AG04450 (cell line): ENCODE results near the gene SNX33. TPM values are rescaled to one million over a fixed set of nuclear protein-coding genes. Genes with fewer than 3 reads are reported as not detected.

Experiments
- CTCF ChIA-PET: fragments of 300-600, 350-600 bp; formaldehyde crosslinking; extraction: SDS; loops from one replicate; lab custom pipeline; 2022; ENCODE audit warnings: antibody characterized with exemption, inconsistent platforms; lab: Charles Lee
- POLR2A ChIA-PET: fragments of 350-600 bp; formaldehyde crosslinking; extraction: SDS; loops from one replicate; lab custom pipeline; 2021; ENCODE audit warnings: antibody characterized with exemption, inconsistent platforms; lab: Yijun Ruan, JAX
- DNase-seq: peaks from one replicate; pipeline ENCODE4 v3.0.0-alpha.2; 2011; ENCODE audit warnings: low read depth, low spot score
- H3K27ac ChIP-seq: one replicate; pipeline ENCODE4 v1.5.1; 2012; ENCODE audit warnings: low read depth, low read length, control low read depth
- H3K27me3 ChIP-seq: one replicate; pipeline ENCODE4 v1.6.0; 2012; ENCODE audit warnings: low read length; ENCODE audit not compliant: control insufficient read depth, insufficient read depth
- H3K4me3 ChIP-seq: 2 replicates; pipeline ENCODE4 v1.5.1; 2011; ENCODE audit warnings: mild to moderate bottlenecking, low read depth, low read length, control low read depth
- H3K9me3 ChIP-seq: 2 replicates; pipeline ENCODE4 v1.5.1; 2012; ENCODE audit warnings: low read length; ENCODE audit not compliant: control insufficient read depth, insufficient read depth
- polyA plus RNA-seq: library from polyadenylated mRNA; depleted of rRNA; stranded (reverse); fragments of >200 nt; gene quantifications from 2 replicates; pipeline ENCODE4 v1.2.3, GENCODE V29; 2011
- TF ChIP-seq, protein P1 (sequence below): IDR thresholded peaks from 2 replicates; pipeline ENCODE4 v1.5.1; 2011; ENCODE audit warnings: low read depth, low read length, control low read depth, inconsistent platforms

The SNX33 gene
- polyA plus RNA-seq, 1 experiment: 14.2 TPM

DNA sequence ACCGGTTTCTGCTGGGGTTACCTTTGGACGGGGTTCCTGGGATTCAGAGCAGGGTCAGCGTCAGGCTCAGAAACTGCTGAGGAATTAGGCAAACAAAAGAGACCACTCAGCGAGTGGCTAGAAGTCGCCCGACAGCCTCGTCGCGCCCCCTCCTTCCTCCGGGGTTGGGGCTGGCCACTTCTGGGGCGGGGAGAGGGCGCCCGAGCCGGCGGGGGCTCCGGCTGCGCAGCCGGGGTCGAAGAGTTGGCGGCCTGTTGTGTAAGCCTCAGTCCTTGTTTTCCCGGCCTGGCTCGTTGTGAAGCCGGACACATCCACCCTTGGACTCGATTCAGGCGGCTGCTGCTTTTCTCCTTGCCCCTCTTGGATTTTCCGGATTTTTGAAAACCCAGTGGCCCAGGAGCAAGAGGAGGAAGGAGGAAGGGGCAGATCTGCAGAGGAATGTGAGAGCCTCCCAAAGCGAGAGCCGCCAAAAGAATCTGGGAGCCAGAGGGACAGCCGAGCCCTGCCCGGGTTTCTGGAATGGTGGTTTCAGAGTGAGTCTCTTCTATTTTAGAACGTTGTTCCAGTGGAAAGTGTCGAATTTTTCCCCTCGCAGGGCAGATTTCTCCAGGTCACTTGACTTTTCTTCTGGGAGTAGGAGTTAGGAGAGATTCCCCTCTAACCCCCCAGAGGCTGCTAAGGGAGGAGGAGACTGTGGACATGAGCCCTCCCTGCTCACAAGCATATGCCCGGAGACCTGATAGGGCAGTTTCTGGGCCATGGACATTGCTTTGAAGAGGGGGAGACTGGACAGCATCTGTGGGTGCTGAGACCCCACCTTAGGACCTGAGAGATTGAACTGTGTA is 666 bp downstream of the SNX33 start:
- Histone ChIP-seq H3K4me3 (peak overlapping the region; percentile 90), H3K27me3 (no peaks in the 10 kb centered on the region), H3K9me3 (no peaks in the 10 kb centered on the region; the same call in 1 of the 2 replicates), H3K27ac (peak overlapping the region; percentile 95)
- ChIA-PET CTCF (interaction anchor here (0.5 to 2.4 kb wide), 10 partner anchors 10 to 268 kb away, joined by 3 to 11 read pairs (median 4); partner anchors contain the start of gene SNUPN), POLR2A (interaction anchor here (0.6 to 2.6 kb wide), 11 partner anchors 10 to 203 kb away, joined by 3 to 31 read pairs (median 11); partner anchors contain the start of gene SNUPN)
- DNase-seq: no peak
- TF ChIP-seq, protein P1, sequence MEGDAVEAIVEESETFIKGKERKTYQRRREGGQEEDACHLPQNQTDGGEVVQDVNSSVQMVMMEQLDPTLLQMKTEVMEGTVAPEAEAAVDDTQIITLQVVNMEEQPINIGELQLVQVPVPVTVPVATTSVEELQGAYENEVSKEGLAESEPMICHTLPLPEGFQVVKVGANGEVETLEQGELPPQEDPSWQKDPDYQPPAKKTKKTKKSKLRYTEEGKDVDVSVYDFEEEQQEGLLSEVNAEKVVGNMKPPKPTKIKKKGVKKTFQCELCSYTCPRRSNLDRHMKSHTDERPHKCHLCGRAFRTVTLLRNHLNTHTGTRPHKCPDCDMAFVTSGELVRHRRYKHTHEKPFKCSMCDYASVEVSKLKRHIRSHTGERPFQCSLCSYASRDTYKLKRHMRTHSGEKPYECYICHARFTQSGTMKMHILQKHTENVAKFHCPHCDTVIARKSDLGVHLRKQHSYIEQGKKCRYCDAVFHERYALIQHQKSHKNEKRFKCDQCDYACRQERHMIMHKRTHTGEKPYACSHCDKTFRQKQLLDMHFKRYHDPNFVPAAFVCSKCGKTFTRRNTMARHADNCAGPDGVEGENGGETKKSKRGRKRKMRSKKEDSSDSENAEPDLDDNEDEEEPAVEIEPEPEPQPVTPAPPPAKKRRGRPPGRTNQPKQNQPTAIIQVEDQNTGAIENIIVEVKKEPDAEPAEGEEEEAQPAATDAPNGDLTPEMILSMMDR: no peak

DNA sequence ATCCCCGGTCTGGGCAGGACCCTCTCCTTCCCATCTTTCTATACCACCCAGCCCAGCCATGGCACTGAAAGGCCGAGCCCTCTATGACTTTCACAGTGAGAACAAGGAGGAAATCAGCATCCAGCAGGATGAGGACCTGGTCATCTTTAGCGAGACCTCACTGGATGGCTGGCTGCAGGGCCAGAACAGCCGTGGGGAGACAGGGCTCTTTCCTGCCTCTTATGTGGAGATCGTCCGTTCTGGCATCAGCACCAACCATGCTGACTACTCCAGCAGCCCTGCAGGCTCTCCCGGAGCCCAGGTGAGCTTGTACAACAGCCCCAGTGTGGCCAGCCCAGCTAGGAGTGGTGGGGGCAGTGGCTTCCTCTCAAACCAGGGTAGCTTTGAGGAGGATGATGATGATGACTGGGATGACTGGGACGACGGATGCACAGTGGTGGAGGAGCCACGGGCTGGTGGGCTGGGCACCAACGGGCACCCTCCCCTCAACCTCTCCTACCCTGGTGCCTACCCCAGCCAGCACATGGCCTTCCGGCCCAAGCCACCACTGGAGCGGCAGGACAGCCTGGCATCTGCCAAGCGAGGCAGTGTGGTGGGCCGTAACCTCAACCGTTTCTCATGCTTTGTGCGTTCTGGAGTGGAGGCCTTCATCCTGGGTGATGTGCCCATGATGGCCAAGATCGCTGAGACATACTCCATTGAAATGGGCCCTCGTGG is 1.5 kb downstream of the SNX33 start:
- TF ChIP-seq, protein P1: no peak
- Histone ChIP-seq H3K9me3 (no peaks in the 10 kb centered on the region; the same call in 1 of the 2 replicates), H3K27me3 (no peaks in the 10 kb centered on the region), H3K4me3 (peak overlapping the region; percentile 90), H3K27ac (peak overlapping the region; percentile 21)
- DNase-seq: no peak
- CTCF ChIA-PET: interaction anchor here (1.5 kb wide), 1 partner anchor 20 kb away, joined by 3 read pairs; no protein-coding TSS in a partner anchor
- POLR2A ChIA-PET: interaction anchor here (1.1 kb wide), 1 partner anchor 16 kb away, joined by 3 read pairs; no protein-coding TSS in a partner anchor

DNA sequence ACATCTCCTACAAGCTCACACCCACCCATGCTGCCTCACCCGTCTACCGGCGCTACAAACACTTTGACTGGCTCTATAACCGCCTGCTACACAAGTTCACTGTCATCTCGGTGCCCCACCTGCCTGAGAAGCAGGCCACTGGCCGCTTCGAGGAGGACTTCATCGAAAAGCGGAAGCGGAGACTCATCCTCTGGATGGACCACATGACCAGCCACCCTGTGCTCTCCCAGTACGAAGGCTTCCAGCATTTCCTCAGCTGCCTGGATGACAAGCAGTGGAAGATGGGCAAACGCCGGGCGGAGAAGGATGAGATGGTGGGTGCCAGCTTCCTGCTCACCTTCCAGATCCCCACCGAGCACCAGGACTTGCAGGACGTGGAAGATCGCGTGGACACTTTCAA is 2.1 kb downstream of the SNX33 start:
- TF ChIP-seq, protein P1: no peak
- no peak for DNase-seq
- H3K4me3 ChIP-seq: peak overlapping the region; percentile 90
- CTCF ChIA-PET: interaction anchor here (1.5 kb wide), 1 partner anchor 19 kb away, joined by 3 read pairs; no protein-coding TSS in a partner anchor
- H3K27me3 ChIP-seq: no peaks in the 10 kb centered on the region
- no peaks in the 10 kb centered on the region; the same call in 1 of the 2 replicates for H3K9me3 ChIP-seq
- H3K27ac ChIP-seq: no peak overlapping the region
- POLR2A ChIA-PET: no interaction called here

DNA sequence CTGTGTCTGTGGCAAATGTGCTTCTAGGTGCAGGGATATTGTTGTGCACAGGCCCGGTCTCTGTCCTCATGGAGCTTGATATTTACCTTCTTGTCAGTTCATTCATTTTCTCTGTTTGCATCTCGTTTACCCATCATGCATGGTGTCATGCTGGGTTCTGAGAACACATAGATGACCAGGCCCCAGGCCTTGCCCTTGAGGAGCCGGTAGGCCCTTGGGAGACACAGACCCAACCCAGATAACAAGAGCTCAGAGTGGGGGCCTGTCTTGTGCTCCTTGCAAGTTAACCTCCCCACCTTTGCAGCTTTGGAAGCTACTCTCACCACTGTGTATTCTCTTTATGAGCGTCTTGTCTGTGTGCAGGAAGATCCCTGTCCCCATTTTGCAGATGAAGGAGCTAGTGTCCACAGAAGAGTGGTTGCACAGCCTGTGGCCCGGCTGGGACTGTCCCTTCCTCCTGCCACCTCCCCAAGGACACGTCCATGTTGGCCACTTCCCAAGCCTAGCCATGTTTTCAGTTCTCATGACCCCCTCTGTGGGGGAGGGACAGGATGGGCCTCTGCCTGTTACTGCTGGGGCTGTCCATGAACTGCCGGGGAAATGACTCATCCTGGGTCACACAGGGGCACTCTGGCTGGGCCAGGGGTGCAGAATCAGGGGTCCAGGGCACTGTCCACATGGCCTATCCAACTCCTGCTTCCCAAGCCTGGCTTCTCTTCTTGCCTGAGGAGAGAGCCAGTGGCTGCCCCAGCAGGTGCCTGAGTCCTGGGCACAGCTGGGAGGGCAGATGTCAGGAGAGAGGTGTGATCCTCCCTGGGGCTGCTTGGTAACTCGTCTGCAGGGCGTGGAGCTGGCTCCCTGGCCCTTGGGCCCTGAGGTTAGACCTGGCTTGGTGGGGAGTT is 3.4 kb downstream of the SNX33 start:
- Histone ChIP-seq H3K4me3 (peak overlapping the region; percentile 90), H3K27ac (no peak overlapping the region), H3K9me3 (no peaks in the 10 kb centered on the region; the same call in 1 of the 2 replicates), H3K27me3 (no peaks in the 10 kb centered on the region)
- ChIA-PET CTCF (interaction anchor here (0.6 to 1.5 kb wide), 4 partner anchors 12 to 30 kb away, joined by 3 to 4 read pairs (median 3); no protein-coding TSS in a partner anchor), POLR2A (interaction anchor here (0.8 to 1.9 kb wide), 2 partner anchors 10 to 31 kb away, joined by 3 to 7 read pairs; no protein-coding TSS in a partner anchor)
- TF ChIP-seq, protein P1: no peak
- no peak for DNase-seq
